Activated CD4-positive, alpha-beta T cell treated with anti-CD3 and anti-CD28 coated beads for 4 hours (primary cell): ENCODE data around the gene AP2A1.

ENCODE experiments used
- DNase-seq, 2 donors: peaks; one replicate each; pipeline ENCODE4 v3.0.0-alpha.2; 2020

Gene AP2A1

GRCh38 chr19:49766007-49766929 lies 533 bp upstream of the AP2A1 start:
- peak; percentile 98 to 99 for DNase-seq

DNA sequence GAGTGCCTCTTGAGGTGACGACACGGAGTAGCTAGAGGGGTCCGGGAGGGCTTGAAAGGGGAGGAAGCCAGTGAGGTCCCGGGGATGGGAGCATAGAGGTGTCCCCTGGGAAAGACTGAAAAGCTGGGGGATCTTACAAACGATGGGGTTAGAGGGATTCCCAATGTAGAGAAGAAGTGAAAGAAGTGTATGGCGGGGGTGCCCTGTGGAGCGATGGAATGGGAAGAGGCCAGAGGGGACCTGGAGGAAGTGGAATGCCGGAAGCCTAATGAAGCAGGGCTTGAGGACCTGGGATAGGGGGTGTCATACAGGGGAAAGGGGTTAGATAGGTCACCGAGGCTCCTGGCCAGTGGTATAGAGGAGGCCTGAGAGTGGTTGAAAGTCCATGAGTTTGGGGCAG lies 580 bp downstream of the AP2A1 start:
- DNase-seq, result no peak

GRCh38 chr19:49767967-49768581 lies 1.3 kb downstream of the AP2A1 start:
- DNase-seq, result no peak

DNA sequence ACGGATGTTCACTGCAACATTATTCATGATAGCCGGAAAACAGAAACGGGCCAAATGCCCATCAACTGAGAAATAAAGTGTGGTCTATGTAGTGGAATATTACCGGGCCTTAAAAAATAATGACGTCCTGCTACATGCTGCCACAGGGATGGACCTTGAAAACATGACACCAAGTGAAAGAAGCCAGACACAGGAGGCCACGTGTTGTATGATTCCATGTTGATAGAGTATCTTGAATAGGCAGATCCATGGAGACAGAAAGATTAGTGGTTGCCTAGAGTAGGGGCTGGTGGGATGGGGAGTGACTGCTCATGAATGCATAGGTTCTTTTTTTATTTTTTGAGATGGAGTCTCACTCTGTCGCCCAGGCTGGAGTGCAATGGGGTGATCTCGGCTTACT lies 3.7 kb downstream of the AP2A1 start:
- DNase-seq, result no peak

GRCh38 chr19:49771674-49772139 lies 4.9 kb downstream of the AP2A1 start:
- no peak for DNase-seq

DNA sequence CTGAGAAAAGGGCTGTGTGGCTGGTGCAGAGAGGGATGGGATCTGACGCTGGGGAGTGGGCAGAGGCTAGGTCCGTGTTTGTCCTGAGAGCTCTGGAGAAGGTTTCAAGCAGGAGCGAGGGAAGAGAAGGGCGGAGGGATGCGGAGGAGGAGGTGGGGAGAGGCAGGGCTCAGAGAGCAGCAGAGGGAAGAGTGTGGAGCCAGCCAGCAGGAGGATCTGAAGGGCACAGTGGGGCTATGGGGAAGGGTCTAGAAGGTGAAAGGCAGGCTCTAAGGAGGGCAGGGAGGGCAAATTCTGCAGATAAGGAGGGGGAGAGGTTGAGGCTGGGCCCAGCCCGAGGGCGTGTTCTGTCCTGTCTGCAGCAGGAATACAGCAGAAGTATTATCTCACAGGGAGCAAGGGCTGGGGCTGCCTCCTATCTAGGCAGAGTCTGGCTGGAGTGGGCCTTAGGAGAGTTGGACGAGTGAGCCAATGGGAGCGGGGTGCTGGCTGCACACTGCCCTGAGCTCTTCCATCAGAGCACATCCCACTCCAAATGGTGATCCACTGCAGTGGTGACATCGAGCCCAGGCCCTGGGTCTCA lies 6.1 kb downstream of the AP2A1 start:
- no peak for DNase-seq

GRCh38 chr19:49773663-49774350 lies 7.0 kb downstream of the AP2A1 start:
- no peak for DNase-seq

GRCh38 chr19:49774969-49775368 lies 8.2 kb downstream of the AP2A1 start:
- DNase-seq, result no peak

DNA sequence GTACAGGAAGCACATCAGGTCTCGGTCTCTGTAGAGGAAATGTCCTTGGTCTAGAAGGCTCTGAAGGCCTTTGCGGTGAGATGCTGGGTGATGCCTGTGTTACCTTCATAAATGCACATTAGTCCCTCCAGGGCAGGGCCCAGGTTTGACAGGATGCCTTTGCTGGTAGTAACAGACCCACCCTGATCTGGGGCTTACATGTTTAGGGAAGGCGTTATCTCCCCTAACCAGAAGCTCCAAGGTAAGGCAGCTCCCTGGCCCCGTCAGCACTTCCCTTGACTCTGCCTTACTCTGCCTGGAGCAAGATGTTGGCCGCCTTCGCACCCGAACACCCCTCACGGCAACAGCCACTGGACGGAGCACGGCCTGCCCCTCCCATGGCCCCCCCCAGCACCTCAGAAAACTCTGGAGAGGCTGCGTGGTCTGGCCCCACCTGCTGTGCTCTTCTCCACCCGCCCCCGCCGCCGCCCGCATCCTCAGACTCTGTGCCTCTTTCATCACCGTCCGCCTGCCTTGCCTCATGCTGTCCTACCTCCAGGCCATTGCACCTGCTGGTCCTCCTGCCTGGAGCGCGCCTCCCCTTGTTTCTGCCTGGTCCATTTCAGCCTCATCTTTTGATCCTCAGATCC lies 9.1 kb downstream of the AP2A1 start:
- DNase-seq, result no peak

- no peak for DNase-seq
These were observed 9.6 kb downstream of the AP2A1 start for GRCh38 chr19:49776371-49776764.

DNA sequence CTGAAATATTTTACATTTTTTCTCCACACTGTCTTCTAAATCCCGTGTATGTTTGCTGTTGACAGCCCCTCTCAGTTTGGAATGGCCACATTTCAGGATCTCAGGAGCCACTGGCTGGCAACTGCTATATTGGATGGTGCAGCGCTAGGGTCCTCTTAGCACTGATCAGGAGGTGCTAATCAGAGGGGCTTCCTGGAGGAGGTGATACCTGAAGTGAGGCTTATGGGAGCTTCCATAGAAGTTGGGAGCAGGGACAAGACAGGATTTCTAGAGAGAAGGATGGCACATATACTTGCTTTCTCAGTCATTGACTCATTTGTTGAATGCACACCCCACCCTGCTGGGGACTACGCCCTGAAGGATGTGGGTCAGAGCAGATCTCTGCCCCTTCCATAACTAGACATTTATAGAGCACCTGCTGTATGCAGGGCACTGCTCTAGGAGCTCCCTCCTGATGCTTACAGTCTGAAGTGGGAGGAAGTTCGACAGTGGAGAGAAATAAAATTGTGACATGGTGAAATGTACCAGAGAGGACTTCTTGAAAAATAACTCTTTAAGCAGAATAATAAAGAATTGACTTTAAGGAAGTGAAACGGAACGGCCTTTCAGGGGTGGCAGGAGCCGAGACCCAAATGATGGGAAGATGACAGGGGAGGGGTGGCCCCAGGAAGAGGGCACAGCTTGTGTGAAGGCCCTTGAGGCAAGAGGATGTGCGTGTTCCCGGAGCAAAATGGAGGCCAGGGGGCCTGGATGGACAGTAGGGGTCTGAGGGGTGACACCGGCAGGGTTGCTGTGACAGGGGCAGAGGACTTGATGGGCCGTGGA lies 13.1 kb downstream of the AP2A1 start:
- no peak for DNase-seq

GRCh38 chr19:49780861-49781260 lies 14.1 kb downstream of the AP2A1 start:
- DNase-seq, result no peak

DNA sequence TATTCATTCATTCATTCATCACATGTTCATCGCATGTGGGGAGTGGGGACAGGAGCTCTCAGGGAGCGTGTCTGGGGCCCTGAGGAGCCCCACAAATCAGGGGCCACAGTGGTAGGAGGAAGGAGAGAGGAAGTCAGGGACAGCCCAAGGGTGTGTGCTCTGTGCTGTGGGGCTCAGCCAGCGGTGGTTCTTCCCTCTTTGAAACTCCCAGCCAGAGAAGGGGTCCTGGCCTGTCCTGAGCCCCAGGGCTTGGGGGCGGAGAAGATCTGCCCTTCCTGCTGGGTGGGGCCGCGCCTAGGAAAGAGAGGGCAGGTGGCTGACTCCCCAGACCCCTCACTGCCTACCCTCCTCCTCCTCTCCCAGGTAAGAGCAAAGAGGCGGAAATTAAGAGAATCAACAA lies 14.6 kb downstream of the AP2A1 start:
- no peak for DNase-seq

DNA sequence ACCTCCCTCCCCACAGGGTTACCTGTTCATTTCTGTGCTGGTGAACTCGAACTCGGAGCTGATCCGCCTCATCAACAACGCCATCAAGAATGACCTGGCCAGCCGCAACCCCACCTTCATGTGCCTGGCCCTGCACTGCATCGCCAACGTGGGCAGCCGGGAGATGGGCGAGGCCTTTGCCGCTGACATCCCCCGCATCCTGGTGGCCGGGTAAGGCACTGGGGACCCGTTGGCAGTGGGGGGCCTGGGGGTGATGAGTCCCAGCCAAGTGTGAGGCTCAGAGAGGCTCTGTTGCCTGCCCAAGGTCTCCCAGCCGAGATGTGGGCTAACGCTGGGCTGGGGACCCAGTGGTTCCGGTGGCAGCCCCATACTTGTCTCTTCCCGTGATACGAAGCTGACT lies 15.7 kb downstream of the AP2A1 start:
- no peak for DNase-seq

DNA sequence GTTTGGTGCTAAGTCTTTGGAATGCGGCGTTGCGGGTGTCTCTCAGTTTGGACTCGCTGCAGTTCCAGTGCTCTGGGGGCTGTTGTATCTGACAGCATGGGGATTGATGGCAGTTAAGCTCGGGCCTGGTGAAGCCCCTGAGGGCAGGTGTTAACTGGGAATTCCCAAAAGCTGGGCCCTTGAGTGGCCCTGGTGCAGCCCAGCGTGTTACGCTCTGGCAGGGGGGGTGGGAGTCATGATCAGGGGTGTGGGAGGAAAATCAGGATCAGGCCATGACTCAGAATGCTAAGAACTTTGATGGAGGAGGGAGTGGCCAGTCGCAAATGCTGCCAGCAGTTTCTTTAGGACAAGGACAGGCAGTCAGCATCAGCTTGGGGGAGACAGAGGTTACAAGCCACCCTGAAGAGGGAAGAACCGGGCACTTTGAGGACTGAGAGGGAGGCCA lies 19.6 kb downstream of the AP2A1 start:
- no peak for DNase-seq

DNA sequence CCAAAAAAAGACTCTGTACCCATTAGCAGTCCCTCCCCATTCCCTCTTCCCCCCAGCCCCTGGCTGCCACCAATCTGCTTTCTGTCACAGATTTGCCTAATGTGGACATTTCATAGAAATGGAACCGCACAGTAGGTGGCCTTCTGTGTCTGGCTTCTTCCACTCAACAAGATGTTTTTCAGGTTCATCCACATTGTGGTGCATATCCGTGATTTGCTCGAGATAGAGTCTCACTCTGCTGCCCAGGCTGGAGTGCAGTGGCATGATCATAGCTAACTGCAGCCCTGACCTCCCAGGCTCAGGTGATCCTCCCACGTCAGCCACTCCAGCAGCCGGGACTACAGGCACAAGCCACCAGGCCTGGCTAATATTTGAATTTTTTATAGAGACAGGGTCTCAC lies 20.9 kb downstream of the AP2A1 start:
- no peak for DNase-seq

GRCh38 chr19:49788857-49789256 lies 22.1 kb downstream of the AP2A1 start:
- DNase-seq, result no peak

DNA sequence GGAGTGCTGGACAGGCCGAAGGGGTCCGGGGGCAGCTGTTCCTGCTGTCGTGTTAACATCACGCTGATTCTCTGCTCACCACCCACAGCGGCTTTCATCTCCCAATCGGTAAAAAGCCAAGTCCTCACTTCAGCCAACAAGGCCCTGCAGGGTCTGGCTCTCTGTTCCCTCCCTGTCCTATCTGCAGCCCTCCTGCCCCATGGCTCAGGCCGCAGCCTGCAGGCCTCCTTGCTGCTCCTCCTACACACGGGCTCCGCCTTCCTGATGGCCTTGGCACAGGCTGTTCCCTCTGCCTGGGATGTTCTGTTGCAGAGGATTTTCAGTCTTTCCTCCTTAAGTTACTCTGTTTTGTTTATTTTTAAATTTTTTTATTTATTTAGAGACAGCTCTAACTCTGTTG lies 24.1 kb downstream of the AP2A1 start:
- DNase-seq, result no peak

DNA sequence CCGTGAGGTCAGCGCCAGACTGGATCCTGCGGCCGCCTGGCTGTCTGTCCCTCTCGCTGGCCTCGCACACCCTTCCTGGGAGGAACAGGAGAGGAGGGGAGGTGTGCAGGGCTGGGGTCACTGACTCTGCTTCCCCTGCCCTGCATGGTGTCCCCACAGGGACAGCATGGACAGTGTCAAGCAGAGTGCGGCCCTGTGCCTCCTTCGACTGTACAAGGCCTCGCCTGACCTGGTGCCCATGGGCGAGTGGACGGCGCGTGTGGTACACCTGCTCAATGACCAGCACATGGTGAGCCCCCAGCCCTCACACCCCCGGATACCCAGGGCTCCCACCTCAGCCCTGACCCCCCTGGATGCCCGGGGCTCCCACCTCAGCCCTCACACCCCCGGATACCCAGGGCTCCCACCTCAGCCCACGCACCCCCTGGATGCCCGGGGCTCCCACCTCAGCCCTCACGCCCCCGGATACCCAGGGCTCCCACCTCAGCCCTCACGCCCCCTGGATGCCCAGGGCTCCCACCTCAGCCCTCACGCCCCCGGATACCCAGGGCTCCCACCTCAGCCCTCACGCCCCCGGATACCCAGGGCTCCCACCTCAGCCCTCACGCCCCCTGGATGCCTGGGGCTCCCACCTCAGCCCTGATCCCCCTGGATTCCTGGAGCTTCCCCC lies 25.1 kb downstream of the AP2A1 start:
- no peak for DNase-seq

DNA sequence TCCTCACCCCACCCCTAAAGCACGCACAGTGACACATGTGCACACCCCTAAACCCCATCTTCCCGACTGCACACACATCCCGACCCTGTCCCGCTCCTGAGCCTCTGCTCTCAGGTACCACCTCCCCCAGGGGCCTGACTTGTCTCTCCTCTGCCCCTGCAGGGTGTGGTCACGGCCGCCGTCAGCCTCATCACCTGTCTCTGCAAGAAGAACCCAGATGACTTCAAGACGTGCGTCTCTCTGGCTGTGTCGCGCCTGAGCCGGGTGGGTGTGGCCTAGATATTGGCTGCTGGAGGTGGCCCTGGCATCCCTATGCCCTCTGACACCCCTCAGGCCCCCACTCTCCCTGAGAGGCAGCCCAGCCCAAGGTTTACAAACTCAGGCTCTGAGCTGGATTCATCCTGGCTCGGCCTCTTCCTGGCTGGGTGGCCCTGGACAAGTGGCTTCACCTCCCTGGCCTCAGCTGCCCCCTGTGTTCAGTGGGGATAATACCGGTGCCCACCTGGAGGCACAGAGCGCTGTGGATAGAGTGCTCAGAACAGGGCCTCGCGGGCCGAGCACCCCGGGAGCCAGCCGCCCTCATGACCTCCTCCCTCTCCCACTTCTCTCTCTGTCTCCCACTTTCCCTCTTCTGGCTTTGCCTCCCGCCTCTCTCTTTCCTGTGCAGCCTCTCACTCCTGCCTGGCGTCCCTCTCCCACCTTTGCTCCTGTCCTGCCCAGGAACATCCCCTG lies 26.2 kb downstream of the AP2A1 start:
- no peak for DNase-seq

DNA sequence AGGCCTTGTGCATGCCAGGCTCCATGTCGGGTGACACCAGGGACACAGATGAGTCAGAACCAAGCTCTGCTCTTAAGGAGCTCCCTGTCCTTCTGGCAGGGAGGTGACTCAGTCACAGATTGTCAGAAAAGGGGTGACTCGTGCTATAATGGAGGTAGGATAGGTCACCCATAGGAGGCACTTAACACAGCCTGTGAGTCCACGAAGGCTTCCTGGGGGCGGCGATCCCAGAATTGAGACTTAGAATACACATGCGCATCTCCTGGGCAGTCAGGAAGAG lies 26.7 kb downstream of the AP2A1 start:
- no peak for DNase-seq
